Neural progenitor cell (in vitro differentiated cells): ENCODE measurements around the gene PTCH1. TPM values are rescaled to one million over a fixed set of nuclear protein-coding genes. Genes with fewer than 3 reads are reported as not detected.

ENCODE experiments used
- DNase-seq: peaks from one replicate; pipeline ENCODE4 v3.0.0-alpha.2; 2016; ENCODE audit warnings: low spot score
- H2AFZ ChIP-seq: fragments of 200-600 bp; sonication (generic); replicated peaks from 2 replicates; pipeline ENCODE4 v1.6.1; 2016; ENCODE audit warnings: antibody characterized with exemption
- H3F3A ChIP-seq: fragments of 200-600 bp; sonication (generic); 2 replicates; pipeline ENCODE4 v1.6.1; 2016; ENCODE audit warnings: antibody characterized with exemption, low read depth
- H3K27ac ChIP-seq: fragments of 200-600 bp; sonication (generic); 2 replicates; pipeline ENCODE4 v1.5.1; 2016; ENCODE audit warnings: mild to moderate bottlenecking
- H3K27me3 ChIP-seq: fragments of 200-600 bp; sonication (generic); 2 replicates; pipeline ENCODE4 v1.6.1; 2016; ENCODE audit warnings: mild to moderate bottlenecking, moderate library complexity
- H3K36me3 ChIP-seq: fragments of 200-600 bp; sonication (generic); 2 replicates; pipeline ENCODE4 v1.5.1; 2016
- H3K4me1 ChIP-seq: fragments of 200-600 bp; sonication (generic); 2 replicates; pipeline ENCODE4 v1.6.1; 2016; ENCODE audit warnings: mixed run types
- H3K4me2 ChIP-seq: fragments of 200-600 bp; sonication (generic); 2 replicates; pipeline ENCODE4 v1.6.1; 2016
- H3K4me3 ChIP-seq: fragments of 200-600 bp; sonication (generic); 2 replicates; pipeline ENCODE4 v1.5.1; 2016
- H3K79me2 ChIP-seq: fragments of 200-600 bp; sonication (generic); 2 replicates; pipeline ENCODE4 v1.6.1; 2016; ENCODE audit warnings: low read depth
- H3K9ac ChIP-seq: fragments of 200-600 bp; sonication (generic); 2 replicates; pipeline ENCODE4 v1.6.1; 2016
- H3K9me3 ChIP-seq: fragments of 200-600 bp; sonication (generic); 2 replicates; pipeline ENCODE4 v1.5.1; 2016; ENCODE audit warnings: low read depth
- H4K20me1 ChIP-seq: fragments of 200-600 bp; sonication (generic); 2 replicates; pipeline ENCODE4 v1.6.1; 2016; ENCODE audit warnings: low read depth
- H3K27ac Mint-ChIP-seq: 3 replicates; pipeline ENCODE4 v1.8.0; 2021; ENCODE audit warnings: mixed read lengths
- H3K27me3 Mint-ChIP-seq: 2 replicates; pipeline ENCODE4 v1.8.0; 2022; ENCODE audit warnings: low read depth, mild to moderate bottlenecking, inconsistent platforms, moderate library complexity, mixed read lengths; ENCODE audit not compliant: insufficient read depth
- H3K36me3 Mint-ChIP-seq: 3 replicates; pipeline ENCODE4 v1.8.0; 2021; ENCODE audit warnings: mixed read lengths
- H3K4me1 Mint-ChIP-seq: 3 replicates; pipeline ENCODE4 v1.8.0; 2021; ENCODE audit warnings: mixed read lengths
- H3K4me3 Mint-ChIP-seq: 3 replicates; pipeline ENCODE4 v1.8.0; 2021; ENCODE audit warnings: mild to moderate bottlenecking, moderate library complexity, mixed read lengths
- H3K9me3 Mint-ChIP-seq: 3 replicates; pipeline ENCODE4 v1.8.0; 2020; ENCODE audit warnings: mixed read lengths
- EZH2 ChIP-seq: fragments of 200-600 bp; sonication (generic); IDR thresholded peaks from 2 replicates; pipeline ENCODE4 v1.6.1; 2017; ENCODE audit warnings: antibody characterized with exemption, mild to moderate bottlenecking, moderate library complexity
- EZH2phosphoT487 ChIP-seq: fragments of 200-600 bp; sonication (generic); IDR thresholded peaks from 2 replicates; pipeline ENCODE4 v1.6.1; 2017; ENCODE audit warnings: antibody characterized with exemption
- total RNA-seq: library from RNA; depleted of rRNA; stranded (reverse); fragments of >200 nt; gene quantifications from 2 replicates; pipeline ENCODE4 v1.2.3, GENCODE V29; 2015; ENCODE audit warnings: low replicate concordance
- TF ChIP-seq, protein P1 (sequence below): fragments of 200-600 bp; sonication (generic); IDR thresholded peaks from 2 replicates; pipeline ENCODE4 v1.5.1; 2017; ENCODE audit warnings: antibody characterized with exemption, mild to moderate bottlenecking

Gene PTCH1
- total RNA-seq, 1 donor from 2014 or later: 23.0 TPM

DNA sequence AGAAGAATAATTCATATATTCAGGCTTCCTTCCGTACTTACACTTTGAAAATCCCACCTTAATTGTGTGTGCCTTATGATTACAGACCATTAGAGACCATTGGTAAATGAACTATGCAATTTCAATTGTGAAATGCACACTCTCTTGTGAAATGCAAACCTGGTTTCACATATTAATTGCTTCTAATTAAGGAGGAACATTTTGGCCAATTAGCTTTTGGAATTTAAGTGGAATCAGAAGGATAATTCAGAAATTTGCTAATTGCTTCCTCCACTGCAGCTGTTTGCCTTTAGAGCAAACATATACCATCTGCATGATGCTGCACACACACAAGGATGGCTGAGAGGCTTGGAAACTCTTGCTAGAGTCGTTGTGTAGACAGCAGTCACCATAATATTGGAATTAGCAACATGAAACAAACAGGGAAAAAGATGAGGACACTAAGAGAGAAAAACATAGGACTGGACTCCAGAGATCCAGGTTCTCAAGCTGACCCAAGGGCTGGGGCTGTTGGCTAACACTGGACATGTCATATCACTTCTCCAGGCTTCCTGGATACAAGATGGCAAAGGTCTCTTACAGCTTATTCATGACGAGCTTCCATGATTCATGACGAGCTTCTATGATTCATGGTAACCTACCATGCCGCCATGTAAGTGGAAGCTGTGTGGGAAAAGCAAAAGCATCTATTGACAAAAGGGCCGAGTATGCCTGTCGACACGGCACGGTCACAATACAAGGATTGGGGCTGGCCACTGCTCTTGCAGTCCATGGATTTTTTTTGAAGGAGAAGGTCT, 78.0 kb downstream of the PTCH1 start:
- Histone ChIP-seq H3K27ac (no peak overlapping the region), H4K20me1 (no peaks in the 10 kb centered on the region), H3K9me3 (no peaks in the 10 kb centered on the region), H3K4me1 (peaks cover 6% of the 10 kb centered on the region), H3K9ac (no peak overlapping the region), H3K36me3 (peaks cover 5% of the 10 kb centered on the region), H3K4me3 (no peak overlapping the region), H3K79me2 (no peaks in the 10 kb centered on the region), H2AFZ (no peak overlapping the region), H3K4me2 (no peak overlapping the region), H3K27me3 (no peaks in the 10 kb centered on the region), H3F3A (peaks cover 9% of the 10 kb centered on the region)
- no peak overlapping the region for H3K27ac Mint-ChIP-seq
- no peak overlapping the region for H3K4me3 Mint-ChIP-seq
- H3K36me3 Mint-ChIP-seq: peaks cover 2% of the 10 kb centered on the region
- peaks cover 2% of the 10 kb centered on the region for H3K27me3 Mint-ChIP-seq
- peaks cover 5% of the 10 kb centered on the region for H3K9me3 Mint-ChIP-seq
- H3K4me1 Mint-ChIP-seq: peaks cover 6% of the 10 kb centered on the region
- TF ChIP-seq, protein P1, sequence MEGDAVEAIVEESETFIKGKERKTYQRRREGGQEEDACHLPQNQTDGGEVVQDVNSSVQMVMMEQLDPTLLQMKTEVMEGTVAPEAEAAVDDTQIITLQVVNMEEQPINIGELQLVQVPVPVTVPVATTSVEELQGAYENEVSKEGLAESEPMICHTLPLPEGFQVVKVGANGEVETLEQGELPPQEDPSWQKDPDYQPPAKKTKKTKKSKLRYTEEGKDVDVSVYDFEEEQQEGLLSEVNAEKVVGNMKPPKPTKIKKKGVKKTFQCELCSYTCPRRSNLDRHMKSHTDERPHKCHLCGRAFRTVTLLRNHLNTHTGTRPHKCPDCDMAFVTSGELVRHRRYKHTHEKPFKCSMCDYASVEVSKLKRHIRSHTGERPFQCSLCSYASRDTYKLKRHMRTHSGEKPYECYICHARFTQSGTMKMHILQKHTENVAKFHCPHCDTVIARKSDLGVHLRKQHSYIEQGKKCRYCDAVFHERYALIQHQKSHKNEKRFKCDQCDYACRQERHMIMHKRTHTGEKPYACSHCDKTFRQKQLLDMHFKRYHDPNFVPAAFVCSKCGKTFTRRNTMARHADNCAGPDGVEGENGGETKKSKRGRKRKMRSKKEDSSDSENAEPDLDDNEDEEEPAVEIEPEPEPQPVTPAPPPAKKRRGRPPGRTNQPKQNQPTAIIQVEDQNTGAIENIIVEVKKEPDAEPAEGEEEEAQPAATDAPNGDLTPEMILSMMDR: no peak
- TF ChIP-seq EZH2 (no peak), EZH2phosphoT487 (no peak)
- DNase-seq: no peak

DNA sequence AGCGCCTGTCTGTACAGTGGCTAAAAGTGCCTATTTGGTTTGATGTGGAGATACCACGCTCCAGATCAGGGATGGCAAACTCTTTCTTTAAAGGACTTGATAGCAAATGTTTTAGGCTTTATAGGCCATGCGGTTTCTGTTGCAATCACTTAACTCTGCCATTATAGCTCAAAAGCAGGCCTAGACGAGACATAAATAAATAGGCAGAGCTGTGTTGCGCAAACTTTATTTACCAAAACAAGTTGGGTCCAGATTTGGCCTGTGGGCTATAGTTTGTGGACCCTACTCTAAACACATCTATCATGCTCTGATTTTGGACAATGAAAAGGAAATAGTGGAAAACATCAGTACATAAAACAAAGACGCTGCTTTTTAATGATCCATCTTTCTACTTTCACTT, 79.2 kb downstream of the PTCH1 start:
- Mint-ChIP-seq H3K9me3 (peaks cover 5% of the 10 kb centered on the region), H3K4me1 (peaks cover 6% of the 10 kb centered on the region), H3K36me3 (peaks cover 2% of the 10 kb centered on the region), H3K27me3 (peaks cover 2% of the 10 kb centered on the region), H3K4me3 (no peak overlapping the region), H3K27ac (no peak overlapping the region)
- Histone ChIP-seq H3K9ac (no peak overlapping the region), H3K79me2 (no peaks in the 10 kb centered on the region), H3K4me2 (no peak overlapping the region), H3K36me3 (no peaks in the 10 kb centered on the region), H3F3A (peaks cover 7% of the 10 kb centered on the region), H3K27me3 (no peaks in the 10 kb centered on the region), H3K4me3 (no peak overlapping the region), H2AFZ (no peak overlapping the region), H3K4me1 (peaks cover 6% of the 10 kb centered on the region), H3K27ac (no peak overlapping the region), H3K9me3 (no peaks in the 10 kb centered on the region), H4K20me1 (no peaks in the 10 kb centered on the region)
- DNase-seq: no peak
- no peak for TF ChIP-seq EZH2phosphoT487
- TF ChIP-seq, protein P1: no peak
- no peak for TF ChIP-seq EZH2

DNA sequence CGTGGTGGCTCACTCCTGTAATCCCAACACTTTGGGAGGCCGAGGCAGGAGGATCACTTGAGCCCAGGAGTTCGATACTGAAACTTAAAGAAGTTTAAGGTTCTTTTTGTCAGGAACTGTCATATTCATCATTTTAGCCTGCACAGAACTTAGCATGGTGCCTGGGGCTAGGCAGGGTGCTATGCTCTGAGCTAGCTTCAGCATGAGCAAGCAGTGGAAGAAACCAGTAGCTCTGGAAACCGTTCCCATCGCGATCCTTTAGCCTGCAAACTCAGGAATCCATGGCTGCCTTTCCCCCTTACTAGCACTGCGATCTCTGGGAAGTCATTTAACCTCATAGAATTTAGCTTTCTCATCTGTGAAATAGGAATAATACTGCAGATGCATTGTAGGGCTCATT, 80.4 kb downstream of the PTCH1 start:
- TF ChIP-seq EZH2 (no peak), EZH2phosphoT487 (no peak)
- TF ChIP-seq, protein P1: no peak

More for the DNA sequence above, 80.4 kb downstream of the PTCH1 start:
- Histone ChIP-seq H3K36me3 (no peaks in the 10 kb centered on the region), H3K4me3 (no peak overlapping the region), H2AFZ (no peak overlapping the region), H3K9ac (no peak overlapping the region), H3K27me3 (no peaks in the 10 kb centered on the region), H3K79me2 (no peaks in the 10 kb centered on the region), H3K4me2 (no peak overlapping the region), H3K9me3 (no peaks in the 10 kb centered on the region), H4K20me1 (no peaks in the 10 kb centered on the region), H3K4me1 (peaks cover 6% of the 10 kb centered on the region), H3K27ac (no peak overlapping the region), H3F3A (peaks cover 3% of the 10 kb centered on the region)
- DNase-seq: no peak
- Mint-ChIP-seq H3K36me3 (peaks cover 2% of the 10 kb centered on the region), H3K4me1 (peaks cover 6% of the 10 kb centered on the region), H3K27ac (no peak overlapping the region), H3K9me3 (peaks cover 7% of the 10 kb centered on the region), H3K4me3 (no peak overlapping the region), H3K27me3 (peaks cover 7% of the 10 kb centered on the region)
